HEK293 (cell line): ENCODE data around the gene SNAPIN.
A peak's percentile ranks its signal among the peaks of the same experiment; 100 is the strongest.

Experiments used
- CTCF ChIA-PET: fragments of 350-600 bp; formaldehyde crosslinking; extraction: SDS; loops from one replicate; lab custom pipeline; 2021; ENCODE audit warnings: antibody characterized with exemption; lab: Yijun Ruan, JAX
- POLR2A ChIA-PET: fragments of 300-600 bp; formaldehyde crosslinking; extraction: SDS; loops from one replicate; lab custom pipeline; 2020; ENCODE audit warnings: antibody characterized with exemption, inconsistent platforms; lab: Yijun Ruan, JAX
- H3K27ac ChIP-seq: fragments of 200-500 bp; sonication (Bioruptor generic); 2 replicates; pipeline ENCODE4 v1.5.1; 2014; ENCODE audit warnings: low read depth, low read length, control low read depth, inconsistent platforms; ENCODE audit errors: extremely low read depth
- H3K36me3 ChIP-seq, 2 experiments: fragments of 200-500 bp in 1 of 2; sonication (Bioruptor generic) in 1 of 2; 1 replicate in 1 of 2; 2 replicates in 1 of 2; pipeline ENCODE4 v1.5.1; 2014 to 2017; ENCODE audit warnings: inconsistent platforms in 2 of 2, low read length in 2 of 2; ENCODE audit not compliant: control insufficient read depth in 2 of 2, insufficient read depth in 1 of 2
- H3K4me1 ChIP-seq: fragments of 200-500 bp; sonication (Bioruptor generic); 2 replicates; pipeline ENCODE4 v1.5.1; 2014; ENCODE audit warnings: mild to moderate bottlenecking, low read length, inconsistent platforms; ENCODE audit not compliant: control insufficient read depth, insufficient read depth
- H3K4me3 ChIP-seq: 2 replicates; pipeline ENCODE4 v1.5.1; 2011; ENCODE audit warnings: low read depth, mild to moderate bottlenecking, control low read depth, low read length, moderate library complexity
- H3K9me3 ChIP-seq: fragments of 200-500 bp; sonication (Bioruptor generic); 2 replicates; pipeline ENCODE4 v1.5.1; 2014; ENCODE audit warnings: low read depth, low read length, inconsistent platforms; ENCODE audit not compliant: control insufficient read depth, insufficient read depth
- KLF7 ChIP-seq: fragments of 450-650 bp; formaldehyde crosslinking; IDR thresholded peaks from 2 replicates; pipeline ENCODE4 v1.5.1; 2016; ENCODE audit warnings: missing biosample characterization, missing genetic modification characterization, borderline replicate concordance
- PRDM2 ChIP-seq: fragments of 450-650 bp; formaldehyde crosslinking; IDR thresholded peaks from 2 replicates; pipeline ENCODE4 v1.5.1; 2016; ENCODE audit warnings: missing biosample characterization, missing genetic modification characterization, borderline replicate concordance
- PRDM6 ChIP-seq: fragments of 450-650 bp; formaldehyde crosslinking; IDR thresholded peaks from 2 replicates; pipeline ENCODE4 v1.5.1; 2017; ENCODE audit warnings: missing biosample characterization, missing genetic modification characterization
- SALL2 ChIP-seq: fragments of 450-650 bp; formaldehyde crosslinking; IDR thresholded peaks from 2 replicates; pipeline ENCODE4 v1.5.0; 2017; ENCODE audit warnings: missing biosample characterization, mild to moderate bottlenecking, missing genetic modification characterization, borderline replicate concordance
- ZBTB10 ChIP-seq: fragments of 450-650 bp; formaldehyde crosslinking; IDR thresholded peaks from 2 replicates; pipeline ENCODE4 v1.5.1; 2016; ENCODE audit warnings: missing biosample characterization, missing genetic modification characterization
- ZBTB7A ChIP-seq: fragments of 450-650 bp; formaldehyde crosslinking; IDR thresholded peaks from 2 replicates; pipeline ENCODE4 v1.5.1; 2016; ENCODE audit warnings: low read depth, missing biosample characterization, missing genetic modification characterization
- ZFP41 ChIP-seq: fragments of 450-650 bp; formaldehyde crosslinking; IDR thresholded peaks from 2 replicates; pipeline ENCODE4 v1.5.1; 2016; ENCODE audit warnings: missing biosample characterization, missing genetic modification characterization, borderline replicate concordance
- ZIC2 ChIP-seq: fragments of 450-650 bp; formaldehyde crosslinking; IDR thresholded peaks from 2 replicates; pipeline ENCODE4 v1.5.1; 2016; ENCODE audit warnings: missing biosample characterization, missing genetic modification characterization
- ZNF121 ChIP-seq: fragments of 450-650 bp; formaldehyde crosslinking; IDR thresholded peaks from 2 replicates; pipeline ENCODE4 v1.5.1; 2016; ENCODE audit warnings: missing biosample characterization, missing genetic modification characterization
- ZNF157 ChIP-seq: fragments of 450-650 bp; formaldehyde crosslinking; IDR thresholded peaks from 2 replicates; pipeline ENCODE4 v1.5.1; 2016; ENCODE audit warnings: missing biosample characterization, missing genetic modification characterization
- ZNF248 ChIP-seq: fragments of 450-650 bp; formaldehyde crosslinking; IDR thresholded peaks from 2 replicates; pipeline ENCODE4 v1.5.1; 2017; ENCODE audit warnings: missing biosample characterization, missing genetic modification characterization
- ZNF280D ChIP-seq: fragments of 450-650 bp; formaldehyde crosslinking; IDR thresholded peaks from 2 replicates; pipeline ENCODE4 v1.5.1; 2016; ENCODE audit warnings: missing biosample characterization, missing genetic modification characterization
- ZNF335 ChIP-seq: fragments of 450-650 bp; formaldehyde crosslinking; conservative IDR thresholded peaks from 2 replicates; pipeline ENCODE4 v1.5.1; 2016; ENCODE audit warnings: missing biosample characterization, missing genetic modification characterization
- ZNF404 ChIP-seq: fragments of 450-650 bp; formaldehyde crosslinking; IDR thresholded peaks from 2 replicates; pipeline ENCODE4 v1.5.1; 2017; ENCODE audit warnings: missing biosample characterization, missing genetic modification characterization
- ZNF426 ChIP-seq: fragments of 450-650 bp; formaldehyde crosslinking; IDR thresholded peaks from 2 replicates; pipeline ENCODE4 v1.5.1; 2017; ENCODE audit warnings: missing biosample characterization, missing genetic modification characterization, mild to moderate bottlenecking, inconsistent platforms, moderate library complexity
- ZNF610 ChIP-seq: fragments of 450-650 bp; formaldehyde crosslinking; IDR thresholded peaks from 2 replicates; pipeline ENCODE4 v1.5.1; 2016; ENCODE audit warnings: missing biosample characterization, missing genetic modification characterization, borderline replicate concordance
- ZNF626 ChIP-seq: fragments of 450-650 bp; sonication (Bioruptor Pico); formaldehyde crosslinking; IDR thresholded peaks from 2 replicates; pipeline ENCODE4 v1.5.1; 2018; ENCODE audit warnings: missing biosample characterization, missing genetic modification characterization, inconsistent platforms
- ZNF660 ChIP-seq: fragments of 450-650 bp; IDR thresholded peaks from 2 replicates; pipeline ENCODE4 v1.5.1; 2018; ENCODE audit warnings: missing biosample characterization, mild to moderate bottlenecking, missing genetic modification characterization
- ZNF747 ChIP-seq: fragments of 450-650 bp; formaldehyde crosslinking; IDR thresholded peaks from 2 replicates; pipeline ENCODE4 v1.5.1; 2016; ENCODE audit warnings: missing biosample characterization, missing genetic modification characterization
- ZNF785 ChIP-seq: fragments of 450-650 bp; formaldehyde crosslinking; IDR thresholded peaks from 2 replicates; pipeline ENCODE4 v1.5.1; 2016; ENCODE audit warnings: missing biosample characterization, missing genetic modification characterization

SNAPIN gene

GRCh38 chr1:153633161-153633753 is 25.2 kb upstream of the SNAPIN start (continued):
- TF ChIP-seq ZBTB10 (tag by site-specific recombination), result 0 out of 2 replicates have a peak, but pooled peaks have one; percentile 46
- no peak for TF ChIP-seq ZIC2 (tag by site-specific recombination)
- no peak for TF ChIP-seq ZNF747
- TF ChIP-seq, all 188 proteins: peak for 3

GRCh38 chr1:153633754-153634665 is 24.5 kb upstream of the SNAPIN start, which contains the start of gene CHTOP:
Gene CHTOP, plus strand, starts transcription at chr1:153634066. Its CDS starts 2,523 bp downstream, at chr1:153636589.
- no peaks in the 10 kb centered on the region for H3K9me3 ChIP-seq
- H3K27ac ChIP-seq, result peak within 1 kb of the TSS; percentile 99
- CTCF ChIA-PET, result interaction anchor here (0.6 to 2.1 kb wide), 10 partner anchors 12 to 353 kb away, joined by 3 to 9 read pairs (median 3); no protein-coding TSS in a partner anchor
- no peaks in the 10 kb centered on the region for H3K4me1 ChIP-seq
- POLR2A ChIA-PET, result interaction anchor here (0.5 to 2.5 kb wide), 41 partner anchors 9 to 993 kb away, joined by 3 to 34 read pairs (median 6); partner anchors contain the start of genes CREB3L4, ILF2, INTS3 and RPS27
- peak within 1 kb of the TSS; percentile 79 for H3K4me3 ChIP-seq
- H3K36me3 ChIP-seq, result peaks cover 26 to 39% of the 10 kb centered on the region in 2 experiments
- TF ChIP-seq PRDM2 (tag by site-specific recombination), result no peak
- 0 out of 2 replicates have a peak, but pooled peaks have one; percentile 14 for TF ChIP-seq ZNF785 (tag by site-specific recombination)
- TF ChIP-seq ZNF426 (tag by site-specific recombination), result no peak
- no peak; the same call in 1 of the 2 replicates for TF ChIP-seq KLF7 (tag by site-specific recombination)
- TF ChIP-seq PRDM6 (tag by site-specific recombination), result no peak
- no peak for TF ChIP-seq ZNF626 (tag by site-specific recombination)
- peak; percentile 80; the same call in 1 of the 2 replicates for TF ChIP-seq ZNF610 (tag by site-specific recombination)
- no peak for TF ChIP-seq ZNF157 (tag by site-specific recombination)
- no peak for TF ChIP-seq ZNF404 (tag by site-specific recombination)
- TF ChIP-seq ZNF121 (tag by site-specific recombination), result no peak
- TF ChIP-seq ZNF280D (tag by site-specific recombination), result peak; percentile 85
- TF ChIP-seq ZFP41 (tag by site-specific recombination), result no peak
- TF ChIP-seq SALL2 (tag by site-specific recombination), result no peak
- no peak for TF ChIP-seq ZNF248 (tag by site-specific recombination)
- TF ChIP-seq ZBTB7A, result no peak
- peak; percentile 88 for TF ChIP-seq ZNF335
- TF ChIP-seq ZNF660 (tag by site-specific recombination), result peak; percentile 87
